Prostate gland (tissue), 2 donors: ENCODE data around the gene SLC2A4. TPM values are rescaled to one million over a fixed set of nuclear protein-coding genes. Genes with fewer than 3 reads are reported as not detected.

Experiments used
- DNase-seq: peaks from one replicate; pipeline ENCODE4 v3.0.0-alpha.2; 2019; ENCODE audit warnings: low spot score
- H3K27ac ChIP-seq, 2 donors: fragments of 200-600 bp; sonication (generic); 2 replicates each; pipeline ENCODE4 v1.5.1; 2017 to 2019
- H3K27me3 ChIP-seq: fragments of 200-600 bp; sonication (generic); replicated peaks from 2 replicates; pipeline ENCODE4 v1.5.1; 2019; ENCODE audit not compliant: insufficient read depth
- H3K36me3 ChIP-seq, 2 donors: fragments of 200-600 bp; sonication (generic); 1 replicate in 1 of 2; 2 replicates in 1 of 2; pipeline versions ENCODE4 v1.5.1 to v1.8.1; 2017 to 2019
- H3K4me1 ChIP-seq: fragments of 200-600 bp; sonication (generic); replicated peaks from 2 replicates; pipeline ENCODE4 v1.5.1; 2019
- H3K4me3 ChIP-seq, 2 donors: fragments of 200-600 bp; sonication (generic); 2 replicates each; pipeline ENCODE4 v1.5.1; 2017 to 2019
- H3K9me3 ChIP-seq: fragments of 200-600 bp; sonication (generic); 2 replicates; pipeline ENCODE4 v1.5.1; 2017
- CTCF ChIP-seq, 4 experiments: fragments of 200-600 bp in 2 of 4; fragments of 450-650 bp in 2 of 4; sonication (generic) in 2 of 4; IDR thresholded peaks; 1 replicate in 3 of 4; 2 replicates in 1 of 4; pipeline ENCODE4 v1.5.1; 2016 to 2019; ENCODE audit warnings: antibody characterized with exemption in 4 of 4, mild to moderate bottlenecking in 2 of 4, moderate library complexity in 2 of 4
- POLR2A ChIP-seq: fragments of 450-650 bp; IDR thresholded peaks from one replicate; pipeline ENCODE4 v1.6.1; 2016; ENCODE audit warnings: antibody characterized with exemption, mild to moderate bottlenecking
- POLR2AphosphoS5 ChIP-seq: sonication (generic); formaldehyde crosslinking; IDR thresholded peaks from one replicate; pipeline ENCODE4 v1.6.1; 2017; ENCODE audit warnings: antibody characterized with exemption
- WGBS: methylation state at CpG from one replicate; pipeline ENCODE4 v1.1.5; 2018; 5-methylcytosine and 5-hydroxymethylcytosine counted together
- intact Hi-C: fragments of 100-400 bp; cut with DNase I; formaldehyde crosslinking; loops from one replicate; pipeline ENCODE4 v1.14.2; 2022
- total RNA-seq, 2 donors: library from RNA; depleted of rRNA; stranded (reverse); fragments of >200 nt; gene quantifications; one replicate each; pipeline ENCODE4 v1.1.0, GENCODE V29; 2016

The SLC2A4 gene
- total RNA-seq, 2 donors from 2014 or later = 13.8 to 27.4 TPM

- WGBS = 62% methylated on average over 39 of the region's 39 CpGs
- no peaks in the 10 kb centered on the region for H3K4me1 ChIP-seq
- no peak overlapping the region for H3K27ac ChIP-seq
- TF ChIP-seq CTCF (IDR thresholded peaks at IDR 0.05) (peak; percentile 74 to 78 (median 76)), POLR2AphosphoS5 (no peak)
- intact Hi-C loops = no loop called here
- H3K9me3 ChIP-seq = no peaks in the 10 kb centered on the region
- H3K27me3 ChIP-seq = no peaks in the 10 kb centered on the region
- H3K4me3 ChIP-seq = no peak overlapping the region
- DNase-seq = peak; percentile 43
- H3K36me3 ChIP-seq = peaks cover 11 to 13% of the 10 kb centered on the region in 2 donors
These were observed 42.4 kb downstream of the SLC2A4 start for GRCh38 chr17:7323731-7324437.

GRCh38 chr17:7324438-7324779, 42.9 kb downstream of the SLC2A4 start:
- Histone ChIP-seq H3K36me3 (peaks cover 11 to 13% of the 10 kb centered on the region in 2 donors), H3K27ac (no peak overlapping the region), H3K9me3 (no peaks in the 10 kb centered on the region), H3K4me1 (no peaks in the 10 kb centered on the region), H3K27me3 (no peaks in the 10 kb centered on the region), H3K4me3 (no peak overlapping the region)
- DNase-seq = no peak
- TF ChIP-seq POLR2A = no peak
- TF ChIP-seq CTCF (IDR thresholded peaks at IDR 0.05) = no peak
- TF ChIP-seq POLR2AphosphoS5 = no peak
- 86% methylated on average over 3 of the region's 3 CpGs for WGBS
- intact Hi-C loops = no loop called here

- Histone ChIP-seq H3K9me3 (no peaks in the 10 kb centered on the region), H3K36me3 (peaks cover 11 to 13% of the 10 kb centered on the region in 2 donors), H3K27ac (no peak overlapping the region), H3K27me3 (no peaks in the 10 kb centered on the region), H3K4me1 (no peaks in the 10 kb centered on the region), H3K4me3 (no peak overlapping the region)
- no peak for TF ChIP-seq POLR2AphosphoS5
- no peak for TF ChIP-seq POLR2A
- TF ChIP-seq CTCF (IDR thresholded peaks at IDR 0.05) = no peak
- WGBS = 85% methylated on average over 17 of the region's 19 CpGs
- intact Hi-C loops = no loop called here
- no peak for DNase-seq
These were observed 43.6 kb downstream of the SLC2A4 start for GRCh38 chr17:7325031-7325528.

- peaks cover 6% of the 10 kb centered on the region for H3K4me1 ChIP-seq
- WGBS = 93% methylated on average over 11 of the region's 11 CpGs
- TF ChIP-seq POLR2A (no peak), POLR2AphosphoS5 (no peak), CTCF (IDR thresholded peaks at IDR 0.05) (no peak)
- no peaks in the 10 kb centered on the region for H3K27me3 ChIP-seq
- no peak overlapping the region for H3K27ac ChIP-seq
- intact Hi-C loops = no loop called here
- H3K9me3 ChIP-seq = no peaks in the 10 kb centered on the region
- H3K4me3 ChIP-seq = no peak overlapping the region
- DNase-seq = no peak
- H3K36me3 ChIP-seq = peaks cover 8 to 11% of the 10 kb centered on the region in 2 donors
These were observed 44.7 kb downstream of the SLC2A4 start for GRCh38 chr17:7326186-7326585.

- peaks cover 6% of the 10 kb centered on the region for H3K4me1 ChIP-seq
- H3K36me3 ChIP-seq = peaks cover 0 to 7% of the 10 kb centered on the region in 2 donors
- H3K27ac ChIP-seq = no peak overlapping the region
- 87% methylated on average over 7 of the region's 7 CpGs for WGBS
- no peaks in the 10 kb centered on the region for H3K9me3 ChIP-seq
- H3K27me3 ChIP-seq = no peaks in the 10 kb centered on the region
- intact Hi-C loops = no loop called here
- DNase-seq = no peak
- H3K4me3 ChIP-seq = no peak overlapping the region
- TF ChIP-seq POLR2A (no peak), POLR2AphosphoS5 (no peak), CTCF (IDR thresholded peaks at IDR 0.05) (no peak)
These were observed 45.5 kb downstream of the SLC2A4 start for GRCh38 chr17:7327056-7327455.
